NCI-H748 (cell line): Measurements from ENCODE around the gene PRKCB.
A peak's percentile ranks its signal among the peaks of the same experiment; 100 is the strongest.

Experiments used
- DNase-seq: peaks from one replicate; lab custom pipeline; 2025; ENCODE audit not compliant: unreplicated experiment; lab: John Stamatoyannopoulos, UW

Gene PRKCB

GRCh38 chr16:24036038-24036543 lies 200.3 kb downstream of the PRKCB start:
- no peak for DNase-seq

GRCh38 chr16:24036614-24037013 lies 200.8 kb downstream of the PRKCB start:
- DNase-seq = peak; percentile 49

- DNase-seq = no peak
These were observed 201.6 kb downstream of the PRKCB start for GRCh38 chr16:24037335-24037734.

DNA sequence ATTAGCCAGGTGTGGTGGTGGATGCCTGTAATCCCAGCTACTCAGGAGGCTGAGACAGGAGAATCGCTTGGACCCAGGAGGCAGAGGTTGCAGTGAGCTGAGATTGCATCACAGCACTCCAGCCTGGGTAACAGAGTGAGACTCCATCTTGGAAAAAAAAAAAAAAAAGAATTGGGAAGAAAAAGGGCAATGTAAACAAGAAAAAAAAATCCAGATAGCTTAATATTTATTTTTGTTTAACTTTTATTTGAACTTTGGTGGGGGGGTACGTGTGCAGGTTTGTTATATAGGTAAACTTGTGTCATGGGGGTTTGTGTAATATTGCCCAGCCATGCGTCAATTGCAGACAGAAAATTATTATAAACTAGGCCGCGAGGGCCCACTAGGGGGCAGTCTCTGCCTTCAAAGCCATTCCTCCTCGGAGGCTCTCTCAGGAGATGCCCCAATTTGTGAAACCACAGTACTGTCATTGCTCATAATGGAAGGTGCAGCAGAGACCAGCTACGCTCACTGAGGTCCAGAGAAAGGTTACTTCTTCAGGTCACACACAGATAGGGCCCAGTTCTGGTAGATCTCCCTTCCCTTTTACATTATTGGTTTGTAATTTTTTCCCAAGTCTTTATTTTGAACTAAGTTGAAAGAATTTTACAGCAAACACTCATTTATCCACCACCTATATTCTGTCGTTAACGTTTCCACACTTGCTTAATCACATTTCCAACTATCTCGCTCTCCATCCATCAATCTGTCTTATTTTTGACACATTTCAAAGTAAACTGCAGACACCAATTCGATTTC lies 206.2 kb downstream of the PRKCB start:
- peak; percentile 54 for DNase-seq

- DNase-seq = no peak
These were observed 208.7 kb downstream of the PRKCB start for GRCh38 chr16:24044467-24044866.

DNA sequence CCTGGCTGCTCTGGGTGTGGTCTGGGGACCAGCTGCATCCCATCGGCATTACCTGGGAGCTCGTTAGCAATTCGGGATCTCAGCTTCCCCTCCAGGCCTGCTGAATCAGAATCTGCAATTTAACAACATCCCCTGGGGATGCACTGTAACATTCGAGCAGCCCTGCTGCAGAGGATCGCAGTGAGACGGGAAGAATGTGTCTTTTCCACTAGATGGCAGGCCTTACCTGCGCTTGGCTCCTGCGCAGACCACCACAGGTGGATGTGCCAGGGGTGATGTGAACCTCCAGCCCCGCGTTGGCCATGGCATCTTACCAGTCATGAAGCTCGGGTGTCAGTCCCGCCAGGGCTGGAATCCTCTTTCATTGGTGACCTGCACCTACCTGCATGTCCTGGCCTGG lies 209.9 kb downstream of the PRKCB start:
- peak; percentile 44 for DNase-seq

- DNase-seq = no peak
These were observed 210.7 kb downstream of the PRKCB start for GRCh38 chr16:24046442-24046841.

DNA sequence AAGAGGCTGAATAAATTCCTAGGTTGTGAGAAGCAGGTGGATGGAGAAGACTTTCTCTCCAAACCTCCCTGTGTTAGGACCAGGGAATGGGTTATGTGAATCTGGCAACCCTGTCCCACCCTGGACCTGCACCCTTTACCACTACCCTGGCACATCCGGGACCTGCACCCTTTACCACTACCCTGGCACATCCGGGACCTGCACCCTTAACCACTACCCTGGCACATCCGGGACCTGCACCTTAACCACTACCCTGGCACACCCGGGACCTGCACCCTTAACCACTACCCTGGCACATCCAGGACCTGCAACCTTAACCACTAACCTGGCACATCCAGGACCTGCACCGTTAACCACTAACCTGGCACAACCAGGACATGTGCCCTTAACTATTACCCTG lies 213.3 kb downstream of the PRKCB start:
- no peak for DNase-seq

GRCh38 chr16:24051125-24051524 lies 215.3 kb downstream of the PRKCB start:
- DNase-seq = no peak

DNA sequence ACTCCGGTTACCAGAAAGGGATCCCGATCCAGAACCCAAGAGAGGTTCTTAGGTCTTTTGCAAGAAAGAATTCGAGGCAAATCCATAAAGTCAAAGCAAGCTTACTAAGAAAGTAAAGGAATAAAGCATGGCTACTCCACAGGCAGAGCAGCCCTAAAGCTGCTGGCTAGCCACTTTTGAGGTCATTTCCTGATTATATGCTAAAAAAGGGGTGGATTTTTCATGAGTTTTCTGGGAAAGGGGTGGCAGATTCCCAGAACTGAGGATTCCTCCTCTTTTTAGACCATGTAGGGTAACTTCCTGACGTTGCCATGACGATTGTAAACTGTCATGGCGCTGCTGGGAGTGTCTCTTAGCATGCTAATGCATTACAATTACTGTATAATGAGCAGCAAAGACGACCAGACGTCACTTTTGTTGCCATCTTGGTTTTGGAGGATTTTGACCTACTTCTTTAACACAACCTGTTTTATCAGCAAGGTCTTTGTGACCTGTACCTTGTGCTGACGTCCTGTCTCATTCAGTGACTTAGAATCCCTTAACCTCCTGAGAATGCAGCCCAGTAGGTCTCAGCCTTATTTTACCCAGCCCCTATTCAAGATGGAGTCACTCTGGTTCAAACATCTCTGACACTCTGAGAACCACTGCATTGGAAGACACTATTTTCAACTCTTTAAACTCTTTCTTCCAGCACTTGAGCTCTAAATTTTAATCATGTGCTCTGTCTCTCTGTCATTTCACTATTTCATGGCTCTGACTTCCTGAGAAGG lies 216.7 kb downstream of the PRKCB start:
- no peak for DNase-seq

DNA sequence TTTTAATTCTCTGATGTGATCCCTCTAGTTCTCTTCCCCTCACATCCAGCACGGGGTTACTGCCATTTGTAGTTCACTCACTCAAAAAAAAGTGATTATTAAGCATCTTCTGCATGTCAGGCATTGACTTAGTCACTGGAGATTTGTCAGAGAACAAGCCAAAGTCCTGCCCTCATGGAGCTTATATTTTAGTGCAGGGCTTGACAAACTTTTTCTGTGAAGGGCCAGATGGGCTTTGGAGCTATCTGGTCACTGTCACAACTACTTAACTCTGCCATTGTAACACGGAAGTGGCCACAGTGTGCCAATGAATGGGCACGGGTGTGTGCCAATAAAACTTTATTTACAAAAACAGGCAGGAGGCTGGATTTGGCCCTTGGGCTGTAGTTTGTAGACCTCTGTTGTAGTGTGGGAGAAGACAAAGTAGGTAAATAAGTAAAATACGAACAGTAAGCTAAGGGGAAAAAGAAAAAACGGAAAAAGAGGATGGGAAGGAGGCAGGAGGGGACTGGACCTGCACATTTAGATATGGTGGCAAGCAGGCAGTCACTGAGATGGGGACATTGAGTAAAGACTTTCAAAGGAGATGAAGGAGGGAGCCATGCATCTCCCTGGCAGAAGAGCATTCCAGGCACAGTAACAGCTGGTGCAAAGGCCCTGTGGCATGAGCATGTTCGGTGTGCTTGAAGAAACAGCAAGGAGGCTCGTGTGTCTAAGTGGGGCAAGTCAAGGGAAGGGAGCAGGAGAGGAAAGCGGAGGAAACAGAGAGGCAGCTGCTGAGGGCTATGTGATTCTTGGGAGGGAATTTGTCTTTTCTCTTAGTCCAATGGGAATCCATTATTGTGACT lies 217.5 kb downstream of the PRKCB start:
- DNase-seq = no peak

GRCh38 chr16:24054741-24055491 lies 219.1 kb downstream of the PRKCB start:
- no peak for DNase-seq

DNA sequence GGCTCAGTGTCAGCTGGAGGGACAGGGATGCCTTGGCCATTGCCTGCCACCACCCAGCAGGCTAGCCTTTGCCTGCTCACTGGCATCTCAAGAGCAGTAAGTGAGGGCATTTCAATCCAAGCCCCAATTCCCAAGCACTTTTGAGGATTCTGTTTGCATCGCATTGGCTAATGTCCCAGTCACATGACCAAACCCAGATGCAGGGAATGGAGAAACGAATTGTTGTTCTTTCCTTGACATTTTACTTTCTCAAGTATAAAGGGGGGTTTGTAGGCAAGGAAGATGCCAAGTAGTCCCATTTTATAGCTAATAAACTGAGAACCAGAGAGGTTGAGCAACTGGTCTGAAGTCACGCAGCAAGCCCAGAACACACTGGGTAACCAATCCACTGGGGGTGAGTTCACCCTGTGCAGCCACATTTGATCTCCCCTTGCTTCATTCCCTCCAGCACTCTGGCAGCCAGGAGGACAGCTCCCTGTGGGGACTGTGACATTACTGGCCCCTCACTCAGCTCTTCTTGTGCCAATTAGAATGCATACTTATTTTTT lies 226.6 kb downstream of the PRKCB start:
- DNase-seq = no peak

DNA sequence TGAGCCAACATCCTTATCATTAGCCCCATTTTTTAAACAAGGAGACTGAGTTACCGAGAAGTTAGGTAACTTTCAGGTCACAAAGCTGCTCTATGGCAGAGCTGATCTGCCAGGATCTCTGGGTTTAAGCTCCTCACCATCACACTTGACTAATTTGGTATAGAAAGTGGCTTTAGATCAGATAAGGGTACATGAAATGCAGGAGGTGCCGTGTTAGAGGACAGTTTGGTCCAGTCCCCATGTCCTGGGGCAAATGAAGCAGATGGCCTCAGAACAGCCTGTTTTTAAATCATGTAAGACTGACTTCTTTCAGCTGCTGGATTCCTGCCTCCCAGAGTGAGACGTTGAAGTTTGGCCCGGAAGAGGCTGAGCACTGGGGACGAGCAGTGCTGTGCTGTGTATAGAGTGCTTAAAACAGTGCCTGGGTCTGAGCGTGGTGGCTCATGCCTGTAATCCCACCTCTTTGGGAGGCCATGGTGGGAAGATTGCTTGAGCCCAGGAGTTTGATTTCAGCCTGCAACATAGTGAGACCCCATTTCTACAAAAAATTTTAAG lies 233.3 kb downstream of the PRKCB start:
- DNase-seq = no peak

- peak; percentile 43 for DNase-seq
These were observed 235.1 kb downstream of the PRKCB start for GRCh38 chr16:24070851-24071250.

DNA sequence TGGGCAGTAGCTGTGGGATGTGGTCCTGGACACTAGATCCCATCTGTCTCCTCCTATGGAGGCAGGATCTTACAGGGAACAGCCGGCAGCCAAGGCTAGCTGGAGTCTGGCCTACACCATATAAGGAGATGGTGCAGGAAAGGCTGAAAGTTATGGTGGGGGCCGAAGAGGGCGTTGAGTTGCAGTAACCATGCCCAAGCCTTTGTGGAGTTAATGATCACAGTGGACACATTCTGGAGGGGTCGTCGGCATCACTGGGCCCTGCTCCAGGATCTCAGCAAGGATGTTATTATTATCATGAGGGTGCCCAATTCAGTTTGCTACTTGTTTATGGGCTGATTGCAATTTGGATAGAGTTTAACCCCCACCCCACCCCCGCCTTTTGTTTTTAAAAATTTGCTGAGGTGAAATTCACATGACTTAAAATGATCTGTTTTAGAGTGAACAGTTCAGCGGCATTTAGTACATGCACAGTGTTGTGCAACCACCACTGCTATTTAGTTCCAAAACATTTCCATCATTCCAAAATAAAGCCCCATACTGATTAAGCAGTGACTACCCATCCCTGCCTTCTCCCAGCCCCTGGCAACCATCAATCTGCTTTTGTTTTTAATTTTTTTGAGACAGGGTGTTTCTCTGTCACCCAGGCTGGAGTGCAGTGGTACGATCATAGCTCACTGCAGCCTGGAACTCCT lies 236.0 kb downstream of the PRKCB start:
- no peak for DNase-seq

DNA sequence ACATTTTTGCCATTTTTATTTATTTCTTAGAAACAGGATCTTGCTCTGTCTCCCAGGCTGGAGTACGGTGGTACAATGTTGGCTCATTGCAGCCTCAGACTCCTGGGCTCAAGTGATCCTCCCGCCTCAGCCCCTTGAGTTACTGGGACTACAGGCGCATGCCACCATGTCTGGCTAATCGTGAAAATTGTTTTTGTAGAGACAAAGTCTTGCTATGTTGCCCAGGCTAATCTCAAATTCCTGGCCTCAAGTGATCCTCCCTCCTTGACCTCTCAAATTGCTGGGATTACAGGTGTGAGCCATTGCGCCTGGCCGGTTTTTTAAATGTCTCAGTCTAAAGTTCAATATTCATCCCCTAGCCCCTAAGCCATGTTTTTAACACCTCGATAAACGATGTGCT lies 237.5 kb downstream of the PRKCB start:
- no peak for DNase-seq

GRCh38 chr16:24074574-24074973 lies 238.8 kb downstream of the PRKCB start:
- no peak for DNase-seq

DNA sequence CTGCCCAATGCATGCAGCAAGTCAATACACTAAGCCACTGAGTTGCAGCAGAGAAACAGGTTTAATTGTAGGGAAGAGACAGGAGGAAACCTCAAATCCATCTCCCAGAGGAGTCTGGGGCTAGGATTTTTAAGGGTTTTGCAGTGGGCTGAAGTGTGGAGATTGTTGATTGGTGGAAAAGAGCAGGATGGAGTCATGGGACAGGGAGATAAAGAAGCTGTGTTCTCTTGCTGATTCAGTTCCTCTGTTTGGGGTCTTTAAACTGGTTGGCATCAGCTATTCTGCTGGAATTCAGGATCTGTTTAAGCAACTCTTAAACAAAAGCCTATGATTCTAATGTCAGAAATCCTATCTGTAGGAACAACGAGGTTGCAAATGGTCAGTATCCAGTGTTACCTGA lies 239.5 kb downstream of the PRKCB start:
- DNase-seq = no peak
